Osteoblast (primary cell): ENCODE measurements around the gene ARMC10. TPM values are rescaled to one million over a fixed set of nuclear protein-coding genes. Genes with fewer than 3 reads are reported as not detected.

Experiments used
- DNase-seq: peaks from one replicate; pipeline ENCODE4 v3.0.0; 2011; ENCODE audit warnings: low spot score, mixed read lengths; ENCODE audit not compliant: insufficient read length; ENCODE audit errors: missing footprints
- H2AFZ ChIP-seq: 2 replicates; pipeline ENCODE4 v1.6.0; 2011; ENCODE audit warnings: mild to moderate bottlenecking, low read length
- H3K27ac ChIP-seq: 2 replicates; pipeline ENCODE4 v1.5.1; 2011; ENCODE audit warnings: mild to moderate bottlenecking, low read depth, low read length, moderate library complexity
- H3K27me3 ChIP-seq: 2 replicates; pipeline ENCODE4 v1.6.0; 2012; ENCODE audit warnings: mild to moderate bottlenecking, control low read depth, inconsistent platforms, low read length, moderate library complexity; ENCODE audit not compliant: insufficient read depth
- H3K36me3 ChIP-seq: 2 replicates; pipeline ENCODE4 v1.5.1; 2011; ENCODE audit warnings: mild to moderate bottlenecking, low read length, control low read depth, moderate library complexity; ENCODE audit not compliant: insufficient read depth
- H3K4me1 ChIP-seq: 2 replicates; pipeline ENCODE4 v1.5.1; 2011; ENCODE audit warnings: mild to moderate bottlenecking, low read length, control low read depth, moderate library complexity; ENCODE audit not compliant: insufficient read depth
- H3K4me2 ChIP-seq: 2 replicates; pipeline ENCODE4 v1.6.0; 2011; ENCODE audit warnings: mild to moderate bottlenecking, low read length; ENCODE audit not compliant: insufficient read depth
- H3K4me3 ChIP-seq: fragments of 200-600 bp; sonication (generic); 3 replicates; pipeline ENCODE4 v1.5.1; 2012; ENCODE audit warnings: mild to moderate bottlenecking, low read length, inconsistent platforms; ENCODE audit not compliant: insufficient read depth
- H3K79me2 ChIP-seq: 2 replicates; pipeline ENCODE4 v1.6.0; 2012; ENCODE audit warnings: mild to moderate bottlenecking, low read length, control low read depth, inconsistent platforms; ENCODE audit not compliant: insufficient read depth
- H3K9me3 ChIP-seq: 2 replicates; pipeline ENCODE4 v1.5.1; 2011; ENCODE audit warnings: low read depth, low read length, control low read depth
- H4K20me1 ChIP-seq: 2 replicates; pipeline ENCODE4 v1.6.0; 2012; ENCODE audit warnings: mild to moderate bottlenecking, low read length, control low read depth; ENCODE audit not compliant: insufficient read depth
- total RNA-seq: library from RNA; depleted of rRNA; stranded (reverse); fragments of >200 nt; gene quantifications from 2 replicates; pipeline ENCODE4 v1.2.3, GENCODE V29; 2012
- TF ChIP-seq, protein P1 (sequence below): IDR thresholded peaks from 2 replicates; pipeline ENCODE4 v1.5.1; 2011; ENCODE audit warnings: mild to moderate bottlenecking, low read depth, low read length, moderate library complexity; ENCODE audit errors: extremely low read depth

Gene ARMC10
- total RNA-seq, 1 donor, result 34.4 TPM

GRCh38 chr7:103068414-103069403 is 6.2 kb upstream of the ARMC10 start:
- Histone ChIP-seq H3K27me3 (no peaks in the 10 kb centered on the region), H3K36me3 (no peaks in the 10 kb centered on the region), H3K4me1 (peaks cover 5% of the 10 kb centered on the region), H3K9me3 (no peaks in the 10 kb centered on the region), H4K20me1 (no peaks in the 10 kb centered on the region), H3K4me2 (no peak overlapping the region), H3K4me3 (no peak overlapping the region), H3K79me2 (no peaks in the 10 kb centered on the region), H3K27ac (no peak overlapping the region), H2AFZ (no peak overlapping the region)
- no peak for DNase-seq
- TF ChIP-seq, protein P1, sequence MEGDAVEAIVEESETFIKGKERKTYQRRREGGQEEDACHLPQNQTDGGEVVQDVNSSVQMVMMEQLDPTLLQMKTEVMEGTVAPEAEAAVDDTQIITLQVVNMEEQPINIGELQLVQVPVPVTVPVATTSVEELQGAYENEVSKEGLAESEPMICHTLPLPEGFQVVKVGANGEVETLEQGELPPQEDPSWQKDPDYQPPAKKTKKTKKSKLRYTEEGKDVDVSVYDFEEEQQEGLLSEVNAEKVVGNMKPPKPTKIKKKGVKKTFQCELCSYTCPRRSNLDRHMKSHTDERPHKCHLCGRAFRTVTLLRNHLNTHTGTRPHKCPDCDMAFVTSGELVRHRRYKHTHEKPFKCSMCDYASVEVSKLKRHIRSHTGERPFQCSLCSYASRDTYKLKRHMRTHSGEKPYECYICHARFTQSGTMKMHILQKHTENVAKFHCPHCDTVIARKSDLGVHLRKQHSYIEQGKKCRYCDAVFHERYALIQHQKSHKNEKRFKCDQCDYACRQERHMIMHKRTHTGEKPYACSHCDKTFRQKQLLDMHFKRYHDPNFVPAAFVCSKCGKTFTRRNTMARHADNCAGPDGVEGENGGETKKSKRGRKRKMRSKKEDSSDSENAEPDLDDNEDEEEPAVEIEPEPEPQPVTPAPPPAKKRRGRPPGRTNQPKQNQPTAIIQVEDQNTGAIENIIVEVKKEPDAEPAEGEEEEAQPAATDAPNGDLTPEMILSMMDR, result no peak

DNA sequence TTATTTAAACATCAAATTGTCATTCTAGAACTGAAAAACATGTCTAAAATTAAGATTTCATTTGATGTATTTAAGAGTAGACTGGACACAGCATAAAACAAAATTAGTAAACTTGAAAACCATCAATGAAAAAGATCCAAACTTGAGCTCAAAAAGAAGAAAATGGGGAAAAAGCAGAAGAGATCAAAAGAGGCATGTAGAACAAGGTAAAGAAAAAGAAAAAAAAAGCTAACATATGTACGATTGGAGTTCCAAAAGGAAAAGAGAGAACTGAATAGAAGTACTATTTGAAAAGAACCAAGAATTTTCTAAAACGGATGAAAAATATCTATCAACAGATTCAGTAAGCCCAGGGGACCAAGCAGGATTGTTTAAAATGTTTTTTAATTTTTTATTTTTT is 3.9 kb upstream of the ARMC10 start:
- no peaks in the 10 kb centered on the region for H3K27me3 ChIP-seq
- no peaks in the 10 kb centered on the region for H3K36me3 ChIP-seq
- peaks cover 2% of the 10 kb centered on the region for H4K20me1 ChIP-seq
- H3K9me3 ChIP-seq, result no peaks in the 10 kb centered on the region
- TF ChIP-seq, protein P1, result no peak
- H3K79me2 ChIP-seq, result peaks cover 6% of the 10 kb centered on the region
- H3K4me1 ChIP-seq, result peaks cover 9% of the 10 kb centered on the region
- no peak for DNase-seq
- no peak overlapping the region for H2AFZ ChIP-seq
- H3K4me2 ChIP-seq, result no peak overlapping the region
- no peak overlapping the region for H3K27ac ChIP-seq
- no peak overlapping the region for H3K4me3 ChIP-seq

- Histone ChIP-seq H4K20me1 (peaks cover 9% of the 10 kb centered on the region), H3K27ac (peak overlapping the region; percentile 84), H3K4me1 (peaks cover 14% of the 10 kb centered on the region), H3K36me3 (no peaks in the 10 kb centered on the region), H3K79me2 (peaks cover 35% of the 10 kb centered on the region), H3K9me3 (no peaks in the 10 kb centered on the region), H3K4me2 (peak overlapping the region; percentile 93), H3K4me3 (peak overlapping the region; percentile 97), H2AFZ (peak overlapping the region; percentile 99), H3K27me3 (no peaks in the 10 kb centered on the region)
- TF ChIP-seq, protein P1, result no peak
- DNase-seq, result peak; percentile 74
These were observed 886 bp upstream of the ARMC10 start for GRCh38 chr7:103073989-103074518.

DNA sequence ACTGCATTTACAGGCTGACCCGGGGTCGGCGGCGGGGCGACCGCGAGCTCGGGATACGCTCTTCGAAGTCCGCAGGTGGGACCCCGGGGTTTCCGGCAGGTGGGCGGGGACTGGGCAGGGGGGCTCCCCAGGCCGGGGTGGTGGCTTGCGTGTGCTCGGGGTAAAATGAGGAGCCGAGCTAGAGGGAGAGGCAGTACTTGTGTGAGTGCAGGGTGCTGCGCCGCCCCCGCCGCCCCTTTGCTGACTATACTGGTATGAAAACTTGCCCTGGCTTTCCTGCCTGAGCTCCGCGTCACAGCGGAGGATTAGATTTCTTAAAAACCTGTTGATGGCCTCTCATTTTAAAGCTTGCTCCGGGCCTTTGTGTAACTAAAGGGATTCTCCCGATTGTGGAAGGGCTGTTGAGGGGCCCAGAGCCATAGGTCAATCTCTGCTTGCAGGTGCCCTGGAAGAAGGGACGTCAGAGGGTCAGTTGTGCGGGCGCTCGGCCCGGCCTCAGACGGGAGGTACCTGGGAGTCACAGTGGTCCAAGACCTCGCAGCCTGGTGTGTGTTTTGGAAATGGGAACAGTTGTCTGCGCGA is 488 bp downstream of the ARMC10 start:
- Histone ChIP-seq H3K4me2 (peak overlapping the region; percentile 93), H3K9me3 (no peaks in the 10 kb centered on the region), H3K4me1 (peaks cover 14% of the 10 kb centered on the region), H3K27me3 (no peaks in the 10 kb centered on the region), H2AFZ (peak overlapping the region; percentile 95), H3K36me3 (no peaks in the 10 kb centered on the region), H3K79me2 (peaks cover 47% of the 10 kb centered on the region), H3K4me3 (peak overlapping the region; percentile 97), H4K20me1 (peaks cover 9% of the 10 kb centered on the region), H3K27ac (peak overlapping the region; percentile 84)
- TF ChIP-seq, protein P1, result no peak
- DNase-seq, result peak; percentile 92
